Liver (tissue), 3 donors: Measurements from ENCODE around the gene ATP2A3.

Experiments
- CTCF ChIP-seq: fragments of 150-350 bp; IDR thresholded peaks from 2 replicates; pipeline ENCODE4 v1.5.1; 2017; ENCODE audit warnings: improper control_type of control experiment, low read depth, low read length; ENCODE audit not compliant: missing input control
- GABPA ChIP-seq, 2 donors: IDR thresholded peaks in 1 of 2; conservative IDR thresholded peaks in 1 of 2; 2 replicates each; pipeline ENCODE4 v1.6.1; 2016; ENCODE audit warnings: antibody characterized with exemption in 2 of 2, mild to moderate bottlenecking in 1 of 2, moderate library complexity in 1 of 2
- TF ChIP-seq, protein P1 (sequence below): IDR thresholded peaks from 2 replicates; pipeline ENCODE4 v1.6.1; 2016; ENCODE audit warnings: antibody characterized with exemption, mild to moderate bottlenecking
- donor health status: healthy.
- donor health status: healthy.

DNA sequence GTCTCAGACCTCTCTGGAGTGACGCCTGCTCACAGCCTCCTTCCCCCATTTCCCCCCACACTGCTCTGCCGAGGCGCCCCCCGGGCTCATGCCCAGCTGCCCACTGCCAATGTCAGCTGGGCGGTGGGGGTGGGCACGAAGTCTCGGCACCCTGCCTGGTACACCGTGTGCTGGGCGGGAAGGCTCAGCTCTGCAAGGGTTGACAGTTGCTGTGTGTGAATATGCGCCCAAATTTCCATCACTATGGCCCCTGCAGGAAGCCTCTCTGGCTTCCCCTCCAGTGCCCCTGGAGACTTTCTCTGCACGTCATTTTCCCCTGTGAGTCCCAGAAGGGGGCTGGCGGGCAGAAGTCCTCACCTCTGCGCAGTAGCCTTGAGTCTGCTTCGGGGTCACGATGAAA, 59.7 kb downstream of the ATP2A3 start:
- TF ChIP-seq CTCF (no peak), GABPA (IDR thresholded peaks at IDR 0.05 in 1 of 2, conservative IDR thresholded peaks at IDR 0.05 in 1 of 2) (no peak)
- TF ChIP-seq, protein P1, sequence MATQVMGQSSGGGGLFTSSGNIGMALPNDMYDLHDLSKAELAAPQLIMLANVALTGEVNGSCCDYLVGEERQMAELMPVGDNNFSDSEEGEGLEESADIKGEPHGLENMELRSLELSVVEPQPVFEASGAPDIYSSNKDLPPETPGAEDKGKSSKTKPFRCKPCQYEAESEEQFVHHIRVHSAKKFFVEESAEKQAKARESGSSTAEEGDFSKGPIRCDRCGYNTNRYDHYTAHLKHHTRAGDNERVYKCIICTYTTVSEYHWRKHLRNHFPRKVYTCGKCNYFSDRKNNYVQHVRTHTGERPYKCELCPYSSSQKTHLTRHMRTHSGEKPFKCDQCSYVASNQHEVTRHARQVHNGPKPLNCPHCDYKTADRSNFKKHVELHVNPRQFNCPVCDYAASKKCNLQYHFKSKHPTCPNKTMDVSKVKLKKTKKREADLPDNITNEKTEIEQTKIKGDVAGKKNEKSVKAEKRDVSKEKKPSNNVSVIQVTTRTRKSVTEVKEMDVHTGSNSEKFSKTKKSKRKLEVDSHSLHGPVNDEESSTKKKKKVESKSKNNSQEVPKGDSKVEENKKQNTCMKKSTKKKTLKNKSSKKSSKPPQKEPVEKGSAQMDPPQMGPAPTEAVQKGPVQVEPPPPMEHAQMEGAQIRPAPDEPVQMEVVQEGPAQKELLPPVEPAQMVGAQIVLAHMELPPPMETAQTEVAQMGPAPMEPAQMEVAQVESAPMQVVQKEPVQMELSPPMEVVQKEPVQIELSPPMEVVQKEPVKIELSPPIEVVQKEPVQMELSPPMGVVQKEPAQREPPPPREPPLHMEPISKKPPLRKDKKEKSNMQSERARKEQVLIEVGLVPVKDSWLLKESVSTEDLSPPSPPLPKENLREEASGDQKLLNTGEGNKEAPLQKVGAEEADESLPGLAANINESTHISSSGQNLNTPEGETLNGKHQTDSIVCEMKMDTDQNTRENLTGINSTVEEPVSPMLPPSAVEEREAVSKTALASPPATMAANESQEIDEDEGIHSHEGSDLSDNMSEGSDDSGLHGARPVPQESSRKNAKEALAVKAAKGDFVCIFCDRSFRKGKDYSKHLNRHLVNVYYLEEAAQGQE, result no peak
